Measurements from ENCODE around the gene TXK.

Gene TXK

GRCh38 chr4:48137846-48138245 lies 3.8 kb upstream of the TXK start:
- no peak for DNase-seq (ENCODE audit: low read depth)

GRCh38 chr4:48133669-48134068 lies 381 bp downstream of the TXK start:
- DNase-seq (ENCODE audit: low read depth), result no peak

- DNase-seq (ENCODE audit: low read depth), result no peak
Observed at GRCh38 chr4:48131736-48132135, 2.3 kb downstream of the TXK start.

- no peak for DNase-seq (ENCODE audit: low read depth)
Observed at GRCh38 chr4:48130100-48130499, 4.0 kb downstream of the TXK start.

GRCh38 chr4:48129307-48130014 lies 4.6 kb downstream of the TXK start:
- DNase-seq (ENCODE audit: low read depth), result no peak

- peak; percentile 45 for DNase-seq (ENCODE audit: low read depth)
Observed at GRCh38 chr4:48127682-48128404, 6.2 kb downstream of the TXK start.

- no peak for DNase-seq (ENCODE audit: low read depth)
Observed at GRCh38 chr4:48127231-48127630, 6.8 kb downstream of the TXK start.

- no peak for DNase-seq (ENCODE audit: low read depth)
Observed at GRCh38 chr4:48126621-48127020, 7.4 kb downstream of the TXK start.

- DNase-seq (ENCODE audit: low read depth), result no peak
Observed at GRCh38 chr4:48124870-48125269, 9.2 kb downstream of the TXK start.

GRCh38 chr4:48122756-48123155 lies 11.3 kb downstream of the TXK start:
- DNase-seq (ENCODE audit: low read depth), result no peak

- DNase-seq (ENCODE audit: low read depth), result no peak
Observed at GRCh38 chr4:48121180-48121579, 12.9 kb downstream of the TXK start.

GRCh38 chr4:48120132-48120531 lies 13.9 kb downstream of the TXK start:
- DNase-seq (ENCODE audit: low read depth), result no peak

GRCh38 chr4:48119646-48120045 lies 14.4 kb downstream of the TXK start:
- no peak for DNase-seq (ENCODE audit: low read depth)

GRCh38 chr4:48118081-48118480 lies 16.0 kb downstream of the TXK start:
- no peak for DNase-seq (ENCODE audit: low read depth)

GRCh38 chr4:48116582-48116981 lies 17.5 kb downstream of the TXK start:
- DNase-seq (ENCODE audit: low read depth), result no peak

- no peak for DNase-seq (ENCODE audit: low read depth)
Observed at GRCh38 chr4:48114412-48114811, 19.6 kb downstream of the TXK start.

- no peak for DNase-seq (ENCODE audit: low read depth)
Observed at GRCh38 chr4:48112017-48112667, 21.9 kb downstream of the TXK start.

GRCh38 chr4:48110452-48110978 lies 23.5 kb downstream of the TXK start:
- no peak for DNase-seq (ENCODE audit: low read depth)

GRCh38 chr4:48109413-48110263 lies 24.4 kb downstream of the TXK start:
- DNase-seq (ENCODE audit: low read depth), result no peak

- DNase-seq (ENCODE audit: low read depth), result no peak
Observed at GRCh38 chr4:48108309-48109073, 25.6 kb downstream of the TXK start.

- DNase-seq (ENCODE audit: low read depth), result no peak
Observed at GRCh38 chr4:48105230-48105629, 28.8 kb downstream of the TXK start.

Measured in stimulated activated CD8-positive, alpha-beta memory T cell treated with anti-CD3 and anti-CD28 coated beads, Interleukin-12 subunit alpha, Interleukin-12 subunit beta, amount 100 ng/mL, for 1 hour (primary cell).